H9 (cell line): Measurements from ENCODE around the gene CGA. TPM values are rescaled to one million over a fixed set of nuclear protein-coding genes. Genes with fewer than 3 reads are reported as not detected.
A peak's percentile ranks its signal among the peaks of the same experiment; 100 is the strongest.

Source experiments
- DNase-seq: peaks from one replicate; pipeline ENCODE4 v3.0.0-alpha.2; 2017
- H2AFZ ChIP-seq: one replicate; pipeline ENCODE4 v1.6.1; 2013; ENCODE audit warnings: mild to moderate bottlenecking, low read length, control low read depth, moderate library complexity
- H2AK5ac ChIP-seq: 2 replicates; pipeline ENCODE4 v1.6.1; 2013; ENCODE audit warnings: low read length, control low read depth, mixed read lengths; ENCODE audit not compliant: insufficient read length
- H2BK120ac ChIP-seq: one replicate; pipeline ENCODE4 v1.6.1; 2013; ENCODE audit warnings: low read depth, mild to moderate bottlenecking, low read length, control low read depth, inconsistent platforms; ENCODE audit not compliant: poor library complexity, severe bottlenecking
- H2BK12ac ChIP-seq: 2 replicates; pipeline ENCODE4 v1.6.1; 2013; ENCODE audit warnings: low read length, control low read depth, mixed read lengths, low read depth; ENCODE audit not compliant: insufficient read length
- H2BK15ac ChIP-seq: 2 replicates; pipeline ENCODE4 v1.6.1; 2013; ENCODE audit warnings: low read depth, low read length, control low read depth
- H2BK20ac ChIP-seq: one replicate; pipeline ENCODE4 v1.6.1; 2013; ENCODE audit warnings: low read depth, mild to moderate bottlenecking, low read length, control low read depth, inconsistent platforms; ENCODE audit not compliant: poor library complexity, severe bottlenecking
- H2BK5ac ChIP-seq: 2 replicates; pipeline ENCODE4 v1.6.1; 2013; ENCODE audit warnings: low read length, control low read depth, mixed read lengths; ENCODE audit not compliant: insufficient read length
- H3K14ac ChIP-seq: 2 replicates; pipeline ENCODE4 v1.6.1; 2013; ENCODE audit warnings: low read length, control low read depth; ENCODE audit not compliant: insufficient read depth
- H3K18ac ChIP-seq: 2 replicates; pipeline ENCODE4 v1.6.1; 2013; ENCODE audit warnings: low read depth, mild to moderate bottlenecking, mixed read lengths, low read length, control low read depth; ENCODE audit not compliant: insufficient read length
- H3K23ac ChIP-seq: 2 replicates; pipeline ENCODE4 v1.6.1; 2013; ENCODE audit warnings: low read length, control low read depth, mixed read lengths, low read depth; ENCODE audit not compliant: insufficient read length
- H3K23me2 ChIP-seq: 2 replicates; pipeline ENCODE4 v1.6.1; 2013; ENCODE audit warnings: low read depth, mild to moderate bottlenecking, mixed read lengths, low read length, control low read depth; ENCODE audit not compliant: insufficient read length, poor library complexity, severe bottlenecking
- H3K27ac ChIP-seq: 2 replicates; pipeline ENCODE4 v1.5.1; 2013; ENCODE audit warnings: low read length, control low read depth, mixed read lengths, low read depth; ENCODE audit not compliant: insufficient read length
- H3K27me3 ChIP-seq: 2 replicates; pipeline ENCODE4 v1.6.1; 2013; ENCODE audit warnings: low read length, control low read depth, inconsistent platforms; ENCODE audit not compliant: insufficient read depth
- H3K4ac ChIP-seq: 2 replicates; pipeline ENCODE4 v1.6.1; 2013; ENCODE audit warnings: low read depth, mild to moderate bottlenecking, control low read depth, inconsistent platforms, low read length, moderate library complexity
- H3K4me1 ChIP-seq: 2 replicates; pipeline ENCODE4 v1.6.1; 2013; ENCODE audit warnings: low read length, control low read depth, inconsistent platforms; ENCODE audit not compliant: insufficient read depth
- H3K4me2 ChIP-seq: 2 replicates; pipeline ENCODE4 v1.6.1; 2013; ENCODE audit warnings: low read length, control low read depth, mixed read lengths; ENCODE audit not compliant: insufficient read length, insufficient read depth
- H3K56ac ChIP-seq: 2 replicates; pipeline ENCODE4 v1.6.1; 2013; ENCODE audit warnings: low read depth, mild to moderate bottlenecking, mixed read lengths, low read length, control low read depth; ENCODE audit not compliant: insufficient read length
- H3K79me1 ChIP-seq: 2 replicates; pipeline ENCODE4 v1.6.1; 2013; ENCODE audit warnings: low read depth, mild to moderate bottlenecking, moderate library complexity, low read length, control low read depth, inconsistent platforms; ENCODE audit not compliant: insufficient read depth, poor library complexity, severe bottlenecking
- H3K79me2 ChIP-seq: 2 replicates; pipeline ENCODE4 v1.6.1; 2013; ENCODE audit warnings: low read length, control low read depth, inconsistent platforms; ENCODE audit not compliant: insufficient read depth
- H3K9ac ChIP-seq: 2 replicates; pipeline ENCODE4 v1.6.1; 2013; ENCODE audit warnings: low read length, control low read depth, mixed read lengths; ENCODE audit not compliant: insufficient read length; ENCODE audit errors: extremely low read depth
- H3K9me3 ChIP-seq: one replicate; pipeline ENCODE4 v1.6.1; 2013; ENCODE audit warnings: low read depth, low read length, inconsistent platforms; ENCODE audit not compliant: control insufficient read depth
- H3T11ph ChIP-seq: one replicate; pipeline ENCODE4 v1.6.1; 2013; ENCODE audit warnings: mild to moderate bottlenecking, low read length, control low read depth, inconsistent platforms
- H4K20me1 ChIP-seq: one replicate; pipeline ENCODE4 v1.6.1; 2013; ENCODE audit not compliant: control insufficient read depth, insufficient read length, insufficient read depth
- H4K5ac ChIP-seq: 2 replicates; pipeline ENCODE4 v1.6.1; 2013; ENCODE audit warnings: low read depth, mild to moderate bottlenecking, mixed read lengths, low read length, control low read depth; ENCODE audit not compliant: insufficient read length
- H4K8ac ChIP-seq: replicated peaks from 2 replicates; pipeline ENCODE4 v1.6.1; 2013; ENCODE audit warnings: low read length, control low read depth, mixed read lengths, low read depth; ENCODE audit not compliant: insufficient read length
- H4K91ac ChIP-seq: 2 replicates; pipeline ENCODE4 v1.6.1; 2013; ENCODE audit warnings: low read depth, mild to moderate bottlenecking, moderate library complexity, mixed read lengths, low read length, control low read depth; ENCODE audit not compliant: insufficient read length
- H3K27ac Mint-ChIP-seq, 3 experiments: 2 replicates in 2 of 3; 3 replicates in 1 of 3; pipeline ENCODE4 v1.8.0; 2020 to 2021; ENCODE audit warnings: mixed read lengths in 3 of 3, mild to moderate bottlenecking in 1 of 3, moderate library complexity in 1 of 3
- H3K27me3 Mint-ChIP-seq: 2 replicates; pipeline ENCODE4 v1.8.0; 2021; ENCODE audit warnings: low read depth, mild to moderate bottlenecking, moderate library complexity, mixed read lengths
- H3K36me3 Mint-ChIP-seq, 3 experiments: 2 replicates in 2 of 3; 3 replicates in 1 of 3; pipeline ENCODE4 v1.8.0; 2020 to 2021; ENCODE audit warnings: low read depth in 3 of 3, mixed read lengths in 3 of 3; ENCODE audit not compliant: insufficient read depth in 1 of 3
- H3K4me1 Mint-ChIP-seq, 2 experiments: 2 replicates each; pipeline ENCODE4 v1.8.0; 2020; ENCODE audit warnings: mixed read lengths in 2 of 2
- H3K4me3 Mint-ChIP-seq, 2 experiments: 2 replicates in 1 of 2; 3 replicates in 1 of 2; pipeline ENCODE4 v1.8.0; 2020 to 2021; ENCODE audit warnings: mild to moderate bottlenecking in 2 of 2, mixed read lengths in 2 of 2, moderate library complexity in 1 of 2
- H3K9me3 Mint-ChIP-seq, 2 experiments: 2 replicates in 1 of 2; 3 replicates in 1 of 2; pipeline ENCODE4 v1.8.0; 2020; ENCODE audit warnings: mild to moderate bottlenecking in 2 of 2, mixed read lengths in 2 of 2, moderate library complexity in 1 of 2
- CTCF ChIP-seq: fragments of 200-600 bp; sonication (generic); conservative IDR thresholded peaks from 3 replicates; pipeline ENCODE4 v1.8.0; 2021; ENCODE audit warnings: antibody characterized with exemption, mild to moderate bottlenecking
- WGBS: extraction: QIAGEN DNeasy Blood & Tissue Kit; methylation state at CpG from one replicate; pipeline ENCODE4 v1.1.7; 2013; ENCODE audit warnings: missing lambda C conversion rate, low lambda C conversion rate, mixed read lengths; ENCODE audit not compliant: insufficient read length; ENCODE audit errors: extremely low coverage; 5-methylcytosine and 5-hydroxymethylcytosine counted together
- total RNA-seq: library from RNA; stranded (reverse); gene quantifications from 2 replicates; pipeline ENCODE4 v1.2.1, GENCODE V29; 2021

Gene CGA
- total RNA-seq, 1 experiment from 2014 or later: not detected

- no CpG with 5 or more reads among the region's 3 CpGs for WGBS
- Mint-ChIP-seq H3K4me1 (peaks cover 9 to 12% of the 10 kb centered on the region in 2 experiments), H3K9me3 (no peaks in the 10 kb centered on the region), H3K36me3 (no peaks in the 10 kb centered on the region), H3K4me3 (no peak overlapping the region), H3K27me3 (peaks cover 2% of the 10 kb centered on the region; the same call in 1 of the 2 replicates), H3K27ac (peak overlapping the region in 1 of 3 experiments; percentile 66; a peak in 1 of 7 replicates)
- H2BK20ac ChIP-seq: no peak overlapping the region
- H4K91ac ChIP-seq: no peak overlapping the region
- H3K79me1 ChIP-seq: no peaks in the 10 kb centered on the region
- no peak overlapping the region for H3T11ph ChIP-seq
- H3K23me2 ChIP-seq: no peaks in the 10 kb centered on the region
- H3K14ac ChIP-seq: no peak overlapping the region
- no peaks in the 10 kb centered on the region for H3K9me3 ChIP-seq
- H3K79me2 ChIP-seq: no peaks in the 10 kb centered on the region
- H3K23ac ChIP-seq: no peak overlapping the region
- no peak overlapping the region for H4K8ac ChIP-seq
- H2AK5ac ChIP-seq: no peak overlapping the region
- H3K4me2 ChIP-seq: no peak overlapping the region
- H3K9ac ChIP-seq: no peak overlapping the region
- H3K27me3 ChIP-seq: no peaks in the 10 kb centered on the region
- H3K18ac ChIP-seq: no peak overlapping the region
- no peak overlapping the region for H2BK5ac ChIP-seq
- no peak overlapping the region for H3K56ac ChIP-seq
- no peaks in the 10 kb centered on the region for H4K20me1 ChIP-seq
- no peak overlapping the region for H2BK12ac ChIP-seq
- no peak overlapping the region for H3K27ac ChIP-seq
- no peak overlapping the region for H2AFZ ChIP-seq
- H2BK15ac ChIP-seq: no peak overlapping the region
- no peak for DNase-seq
- H3K4ac ChIP-seq: no peak overlapping the region
- no peak overlapping the region for H4K5ac ChIP-seq
- no peak overlapping the region for H2BK120ac ChIP-seq
- no peak for TF ChIP-seq CTCF
- H3K4me1 ChIP-seq: no peaks in the 10 kb centered on the region
Measured at GRCh38 chr6:87068795-87069194, 26.1 kb downstream of the CGA start.
